WTC11 (cell line): ENCODE measurements around the gene RFTN2. TPM values are rescaled to one million over a fixed set of nuclear protein-coding genes. Genes with fewer than 3 reads are reported as not detected.
A peak's percentile ranks its signal among the peaks of the same experiment; 100 is the strongest.

ENCODE experiments used
- ATAC-seq: fragments of 200-7000 bp; cut with Tn5 transposase; 2 replicates; pipeline ENCODE4 v1.10.0; 2021; ENCODE audit warnings: mild to moderate bottlenecking, moderate library complexity
- CTCF ChIA-PET: fragments of 300-600 bp; sonication (Branson Sonifier 250); formaldehyde crosslinking; loops from one replicate; lab custom pipeline; 2021; ENCODE audit warnings: antibody characterized with exemption; lab: Charles Lee
- POLR2A ChIA-PET: fragments of 350-600 bp; sonication (Branson Sonifier 250); formaldehyde crosslinking; loops from one replicate; lab custom pipeline; 2021; ENCODE audit warnings: antibody characterized with exemption; lab: Charles Lee
- DNase-seq: peaks from one replicate; pipeline ENCODE4 v3.0.0; 2021; ENCODE audit warnings: low spot score
- H3K27ac Mint-ChIP-seq: 2 replicates; pipeline ENCODE4 v1.8.0; 2021; ENCODE audit warnings: mixed read lengths
- H3K27me3 Mint-ChIP-seq: 2 replicates; pipeline ENCODE4 v1.8.0; 2021; ENCODE audit warnings: low read depth, mild to moderate bottlenecking, moderate library complexity, mixed read lengths
- H3K36me3 Mint-ChIP-seq: 2 replicates; pipeline ENCODE4 v1.8.0; 2021; ENCODE audit warnings: mixed read lengths
- H3K4me1 Mint-ChIP-seq: 2 replicates; pipeline ENCODE4 v1.8.0; 2022; ENCODE audit warnings: mixed read lengths
- H3K4me3 Mint-ChIP-seq: 2 replicates; pipeline ENCODE4 v1.8.0; 2021; ENCODE audit warnings: mild to moderate bottlenecking, moderate library complexity, mixed read lengths
- H3K9me3 Mint-ChIP-seq: 2 replicates; pipeline ENCODE4 v1.8.0; 2021; ENCODE audit warnings: mixed read lengths
- ATF1 ChIP-seq: sonication (generic); formaldehyde crosslinking; IDR thresholded peaks from 2 replicates; pipeline ENCODE4 v1.8.1; 2023; ENCODE audit warnings: mild to moderate bottlenecking, moderate library complexity, missing genetic modification reagents
- FOXK1 ChIP-seq: sonication (generic); formaldehyde crosslinking; IDR thresholded peaks from 2 replicates; pipeline ENCODE4 v1.8.0; 2022; ENCODE audit warnings: mild to moderate bottlenecking, moderate library complexity, missing genetic modification reagents
- GRHL2 ChIP-seq: fragments of 250-450 bp; sonication (Bioruptor Pico); IDR thresholded peaks from 2 replicates; pipeline ENCODE4 v1.8.0; 2022; ENCODE audit warnings: mild to moderate bottlenecking, moderate library complexity; ENCODE audit not compliant: insufficient replicate concordance, severe bottlenecking
- GTF2I ChIP-seq: fragments of 250-450 bp; sonication (Bioruptor Pico); conservative IDR thresholded peaks from 2 replicates; pipeline ENCODE4 v1.4.0; 2021; ENCODE audit warnings: mild to moderate bottlenecking
- NFYB ChIP-seq: sonication (generic); formaldehyde crosslinking; conservative IDR thresholded peaks from 2 replicates; pipeline ENCODE4 v1.8.0; 2022; ENCODE audit warnings: low read depth, missing genetic modification reagents
- NR1H2 ChIP-seq: sonication (generic); formaldehyde crosslinking; IDR thresholded peaks from 2 replicates; pipeline ENCODE4 v1.9.0; 2021; ENCODE audit warnings: mild to moderate bottlenecking, moderate library complexity, missing genetic modification reagents
- NR3C1 ChIP-seq: sonication (generic); formaldehyde crosslinking; conservative IDR thresholded peaks from 2 replicates; pipeline ENCODE4 v1.8.1; 2023; ENCODE audit warnings: low read depth, mild to moderate bottlenecking, missing genetic modification reagents
- RELA ChIP-seq: sonication (generic); formaldehyde crosslinking; IDR thresholded peaks from 2 replicates; pipeline ENCODE4 v1.8.1; 2022; ENCODE audit warnings: missing genetic modification reagents, mild to moderate bottlenecking, borderline replicate concordance
- SOX15 ChIP-seq: fragments of 250-450 bp; sonication (Bioruptor Pico); IDR thresholded peaks from 2 replicates; pipeline ENCODE4 v1.9.0; 2021; ENCODE audit warnings: mild to moderate bottlenecking
- TEAD1 ChIP-seq: sonication (generic); formaldehyde crosslinking; IDR thresholded peaks from 2 replicates; pipeline ENCODE4 v1.8.0; 2022; ENCODE audit warnings: mild to moderate bottlenecking, missing genetic modification reagents
- ZNF317 ChIP-seq: sonication (generic); formaldehyde crosslinking; IDR thresholded peaks from 2 replicates; pipeline ENCODE4 v1.8.1; 2023; ENCODE audit warnings: low read depth, mild to moderate bottlenecking, moderate library complexity, missing genetic modification reagents, borderline replicate concordance
- total RNA-seq: library from RNA; stranded (reverse); gene quantifications from 3 replicates; pipeline ENCODE4 v1.2.3, GENCODE V29; 2021
- TF ChIP-seq, protein P1 (sequence below): sonication (generic); formaldehyde crosslinking; IDR thresholded peaks from 2 replicates; pipeline ENCODE4 v1.8.1; 2023; ENCODE audit warnings: mild to moderate bottlenecking, missing genetic modification reagents
- TF ChIP-seq, protein P2 (sequence below): sonication (generic); formaldehyde crosslinking; IDR thresholded peaks from 2 replicates; pipeline ENCODE4 v1.8.0; 2023; ENCODE audit warnings: missing genetic modification reagents, mild to moderate bottlenecking, borderline replicate concordance
- TF ChIP-seq, protein P3 (sequence below): fragments of 250-450 bp; sonication (Bioruptor Pico); IDR thresholded peaks from 2 replicates; pipeline ENCODE4 v1.8.0; 2021; ENCODE audit warnings: mild to moderate bottlenecking
- TF ChIP-seq, protein P4 (sequence below): fragments of 250-450 bp; sonication (Bioruptor Pico); IDR thresholded peaks from 2 replicates; pipeline ENCODE4 v2.1.2; 2022; ENCODE audit warnings: mild to moderate bottlenecking, moderate library complexity
- TF ChIP-seq, protein P5 (sequence below): sonication (generic); formaldehyde crosslinking; IDR thresholded peaks from 2 replicates; pipeline ENCODE4 v1.8.1; 2023; ENCODE audit warnings: mild to moderate bottlenecking, moderate library complexity, missing genetic modification reagents

The RFTN2 gene
- total RNA-seq, 1 experiment from 2014 or later, result 1.9 TPM

DNA sequence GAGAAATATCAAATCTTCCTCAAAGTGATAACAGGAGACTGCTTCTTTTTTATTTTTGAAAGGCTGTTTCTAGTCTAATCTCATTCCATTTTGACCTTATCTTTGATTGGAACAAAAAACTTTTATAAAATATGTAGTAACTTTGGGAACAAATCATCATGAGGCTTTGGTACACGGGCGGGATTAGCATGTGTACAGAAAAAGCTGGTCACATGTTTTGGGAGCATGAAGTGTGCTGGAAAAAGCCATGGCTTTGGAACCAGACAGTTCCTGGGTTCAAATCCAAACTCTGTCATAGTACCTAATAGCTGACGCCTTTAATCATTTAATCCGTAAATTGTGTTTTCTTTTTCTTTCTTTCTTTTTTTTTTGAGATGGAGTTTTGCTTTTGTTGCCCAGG is 78.2 kb downstream of the RFTN2 start (continued):
- TF ChIP-seq NFYB (CRISPR knock-in tag) (no peak), GTF2I (CRISPR knock-in tag) (no peak), FOXK1 (CRISPR knock-in tag) (no peak)
- TF ChIP-seq, protein P1, sequence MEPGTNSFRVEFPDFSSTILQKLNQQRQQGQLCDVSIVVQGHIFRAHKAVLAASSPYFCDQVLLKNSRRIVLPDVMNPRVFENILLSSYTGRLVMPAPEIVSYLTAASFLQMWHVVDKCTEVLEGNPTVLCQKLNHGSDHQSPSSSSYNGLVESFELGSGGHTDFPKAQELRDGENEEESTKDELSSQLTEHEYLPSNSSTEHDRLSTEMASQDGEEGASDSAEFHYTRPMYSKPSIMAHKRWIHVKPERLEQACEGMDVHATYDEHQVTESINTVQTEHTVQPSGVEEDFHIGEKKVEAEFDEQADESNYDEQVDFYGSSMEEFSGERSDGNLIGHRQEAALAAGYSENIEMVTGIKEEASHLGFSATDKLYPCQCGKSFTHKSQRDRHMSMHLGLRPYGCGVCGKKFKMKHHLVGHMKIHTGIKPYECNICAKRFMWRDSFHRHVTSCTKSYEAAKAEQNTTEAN (CRISPR knock-in tag), result no peak

DNA sequence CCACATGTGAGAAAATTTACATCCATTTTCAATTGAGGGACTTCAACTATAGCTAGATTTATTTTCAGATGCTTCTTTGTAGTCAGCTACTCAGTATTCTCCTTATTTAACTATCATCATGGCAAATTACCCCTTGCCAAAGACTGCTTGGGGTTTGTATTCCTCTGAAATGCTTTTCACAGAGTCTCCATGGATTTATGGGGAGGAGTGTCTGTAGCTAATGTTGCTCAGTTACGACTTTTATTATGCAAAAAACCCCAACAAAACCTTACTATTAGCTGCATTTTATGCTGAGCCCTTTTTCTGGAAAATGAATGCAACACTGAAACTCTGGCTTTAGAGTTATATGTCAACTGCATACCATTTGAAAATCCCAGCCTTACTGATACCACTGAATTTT is 78.6 kb downstream of the RFTN2 start:
- Mint-ChIP-seq H3K36me3 (peaks cover 56% of the 10 kb centered on the region), H3K27ac (no peak overlapping the region; the same call in 1 of the 2 replicates), H3K4me1 (peaks cover 59% of the 10 kb centered on the region), H3K9me3 (peaks cover 12% of the 10 kb centered on the region), H3K27me3 (no peaks in the 10 kb centered on the region), H3K4me3 (peak overlapping the region; percentile 24; the same call in 1 of the 2 replicates)
- ATAC-seq (peak; percentile 16; the same call in 1 of the 2 replicates), DNase-seq (no peak)
- ChIA-PET CTCF (no interaction called here), POLR2A (interaction anchor here (0.6 kb wide), 1 partner anchor 20 kb away, joined by 3 read pairs; no protein-coding TSS in a partner anchor)
- TF ChIP-seq ATF1 (CRISPR knock-in tag), result no peak
- TF ChIP-seq GRHL2, result no peak
- TF ChIP-seq NR3C1 (CRISPR knock-in tag), result no peak
- no peak for TF ChIP-seq SOX15
- TF ChIP-seq TEAD1, result no peak
- TF ChIP-seq, protein P2, sequence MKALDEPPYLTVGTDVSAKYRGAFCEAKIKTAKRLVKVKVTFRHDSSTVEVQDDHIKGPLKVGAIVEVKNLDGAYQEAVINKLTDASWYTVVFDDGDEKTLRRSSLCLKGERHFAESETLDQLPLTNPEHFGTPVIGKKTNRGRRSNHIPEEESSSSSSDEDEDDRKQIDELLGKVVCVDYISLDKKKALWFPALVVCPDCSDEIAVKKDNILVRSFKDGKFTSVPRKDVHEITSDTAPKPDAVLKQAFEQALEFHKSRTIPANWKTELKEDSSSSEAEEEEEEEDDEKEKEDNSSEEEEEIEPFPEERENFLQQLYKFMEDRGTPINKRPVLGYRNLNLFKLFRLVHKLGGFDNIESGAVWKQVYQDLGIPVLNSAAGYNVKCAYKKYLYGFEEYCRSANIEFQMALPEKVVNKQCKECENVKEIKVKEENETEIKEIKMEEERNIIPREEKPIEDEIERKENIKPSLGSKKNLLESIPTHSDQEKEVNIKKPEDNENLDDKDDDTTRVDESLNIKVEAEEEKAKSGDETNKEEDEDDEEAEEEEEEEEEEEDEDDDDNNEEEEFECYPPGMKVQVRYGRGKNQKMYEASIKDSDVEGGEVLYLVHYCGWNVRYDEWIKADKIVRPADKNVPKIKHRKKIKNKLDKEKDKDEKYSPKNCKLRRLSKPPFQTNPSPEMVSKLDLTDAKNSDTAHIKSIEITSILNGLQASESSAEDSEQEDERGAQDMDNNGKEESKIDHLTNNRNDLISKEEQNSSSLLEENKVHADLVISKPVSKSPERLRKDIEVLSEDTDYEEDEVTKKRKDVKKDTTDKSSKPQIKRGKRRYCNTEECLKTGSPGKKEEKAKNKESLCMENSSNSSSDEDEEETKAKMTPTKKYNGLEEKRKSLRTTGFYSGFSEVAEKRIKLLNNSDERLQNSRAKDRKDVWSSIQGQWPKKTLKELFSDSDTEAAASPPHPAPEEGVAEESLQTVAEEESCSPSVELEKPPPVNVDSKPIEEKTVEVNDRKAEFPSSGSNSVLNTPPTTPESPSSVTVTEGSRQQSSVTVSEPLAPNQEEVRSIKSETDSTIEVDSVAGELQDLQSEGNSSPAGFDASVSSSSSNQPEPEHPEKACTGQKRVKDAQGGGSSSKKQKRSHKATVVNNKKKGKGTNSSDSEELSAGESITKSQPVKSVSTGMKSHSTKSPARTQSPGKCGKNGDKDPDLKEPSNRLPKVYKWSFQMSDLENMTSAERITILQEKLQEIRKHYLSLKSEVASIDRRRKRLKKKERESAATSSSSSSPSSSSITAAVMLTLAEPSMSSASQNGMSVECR (CRISPR knock-in tag), result no peak
- TF ChIP-seq, protein P3, sequence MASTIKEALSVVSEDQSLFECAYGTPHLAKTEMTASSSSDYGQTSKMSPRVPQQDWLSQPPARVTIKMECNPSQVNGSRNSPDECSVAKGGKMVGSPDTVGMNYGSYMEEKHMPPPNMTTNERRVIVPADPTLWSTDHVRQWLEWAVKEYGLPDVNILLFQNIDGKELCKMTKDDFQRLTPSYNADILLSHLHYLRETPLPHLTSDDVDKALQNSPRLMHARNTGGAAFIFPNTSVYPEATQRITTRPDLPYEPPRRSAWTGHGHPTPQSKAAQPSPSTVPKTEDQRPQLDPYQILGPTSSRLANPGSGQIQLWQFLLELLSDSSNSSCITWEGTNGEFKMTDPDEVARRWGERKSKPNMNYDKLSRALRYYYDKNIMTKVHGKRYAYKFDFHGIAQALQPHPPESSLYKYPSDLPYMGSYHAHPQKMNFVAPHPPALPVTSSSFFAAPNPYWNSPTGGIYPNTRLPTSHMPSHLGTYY (CRISPR knock-in tag), result no peak
- TF ChIP-seq, protein P4, sequence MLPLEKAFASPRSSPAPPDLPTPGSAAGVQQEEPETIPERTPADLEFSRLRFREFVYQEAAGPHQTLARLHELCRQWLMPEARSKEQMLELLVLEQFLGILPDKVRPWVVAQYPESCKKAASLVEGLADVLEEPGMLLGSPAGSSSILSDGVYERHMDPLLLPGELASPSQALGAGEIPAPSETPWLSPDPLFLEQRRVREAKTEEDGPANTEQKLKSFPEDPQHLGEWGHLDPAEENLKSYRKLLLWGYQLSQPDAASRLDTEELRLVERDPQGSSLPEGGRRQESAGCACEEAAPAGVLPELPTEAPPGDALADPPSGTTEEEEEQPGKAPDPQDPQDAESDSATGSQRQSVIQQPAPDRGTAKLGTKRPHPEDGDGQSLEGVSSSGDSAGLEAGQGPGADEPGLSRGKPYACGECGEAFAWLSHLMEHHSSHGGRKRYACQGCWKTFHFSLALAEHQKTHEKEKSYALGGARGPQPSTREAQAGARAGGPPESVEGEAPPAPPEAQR (CRISPR knock-in tag), result no peak
- TF ChIP-seq, protein P5, sequence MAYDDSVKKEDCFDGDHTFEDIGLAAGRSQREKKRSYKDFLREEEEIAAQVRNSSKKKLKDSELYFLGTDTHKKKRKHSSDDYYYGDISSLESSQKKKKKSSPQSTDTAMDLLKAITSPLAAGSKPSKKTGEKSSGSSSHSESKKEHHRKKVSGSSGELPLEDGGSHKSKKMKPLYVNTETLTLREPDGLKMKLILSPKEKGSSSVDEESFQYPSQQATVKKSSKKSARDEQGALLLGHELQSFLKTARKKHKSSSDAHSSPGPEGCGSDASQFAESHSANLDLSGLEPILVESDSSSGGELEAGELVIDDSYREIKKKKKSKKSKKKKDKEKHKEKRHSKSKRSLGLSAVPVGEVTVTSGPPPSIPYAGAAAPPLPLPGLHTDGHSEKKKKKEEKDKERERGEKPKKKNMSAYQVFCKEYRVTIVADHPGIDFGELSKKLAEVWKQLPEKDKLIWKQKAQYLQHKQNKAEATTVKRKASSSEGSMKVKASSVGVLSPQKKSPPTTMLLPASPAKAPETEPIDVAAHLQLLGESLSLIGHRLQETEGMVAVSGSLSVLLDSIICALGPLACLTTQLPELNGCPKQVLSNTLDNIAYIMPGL (CRISPR knock-in tag), result no peak
- no peak for TF ChIP-seq NR1H2
- TF ChIP-seq, protein P1 (CRISPR knock-in tag), result no peak
- no peak for TF ChIP-seq RELA
- no peak for TF ChIP-seq ZNF317 (CRISPR knock-in tag)
